SW480 (cell line): ENCODE results near the gene SLC9A5.

ENCODE experiments used
- DNase-seq: peaks from one replicate; pipeline ENCODE4 v3.0.0-alpha.2; 2016; ENCODE audit warnings: low spot score

SLC9A5 gene

GRCh38 chr16:67213197-67214019, 35.4 kb upstream of the SLC9A5 start:
- DNase-seq: no peak

GRCh38 chr16:67215706-67216105, 33.1 kb upstream of the SLC9A5 start:
- no peak for DNase-seq

- no peak for DNase-seq
Measured at GRCh38 chr16:67216612-67217490, 31.9 kb upstream of the SLC9A5 start.

GRCh38 chr16:67223992-67224391, 24.8 kb upstream of the SLC9A5 start:
- DNase-seq: no peak

- DNase-seq: no peak
Measured at GRCh38 chr16:67226295-67226803, 22.4 kb upstream of the SLC9A5 start.

GRCh38 chr16:67226804-67227566, 21.8 kb upstream of the SLC9A5 start, which contains the start of gene TMEM208:
TSS of gene TMEM208 (plus strand) at chr16:67227130. CDS start at chr16:67227219, 89 bp downstream.
- peak; percentile 94 for DNase-seq

GRCh38 chr16:67227567-67227921, 21.2 kb upstream of the SLC9A5 start:
- no peak for DNase-seq

GRCh38 chr16:67228034-67228785, 20.6 kb upstream of the SLC9A5 start:
- DNase-seq: no peak

GRCh38 chr16:67228905-67229304, 19.9 kb upstream of the SLC9A5 start:
- no peak for DNase-seq

- DNase-seq: no peak
Measured at GRCh38 chr16:67229906-67230808, 18.6 kb upstream of the SLC9A5 start.

- DNase-seq: no peak
Measured at GRCh38 chr16:67230809-67231660, 17.7 kb upstream of the SLC9A5 start.

- DNase-seq: no peak
Measured at GRCh38 chr16:67233596-67233995, 15.2 kb upstream of the SLC9A5 start.

GRCh38 chr16:67234180-67234597, 14.6 kb upstream of the SLC9A5 start:
- no peak for DNase-seq

GRCh38 chr16:67235816-67236562, 12.8 kb upstream of the SLC9A5 start:
- no peak for DNase-seq

GRCh38 chr16:67236563-67237395, 12.0 kb upstream of the SLC9A5 start:
- DNase-seq: peak; percentile 35

GRCh38 chr16:67237396-67238277, 11.1 kb upstream of the SLC9A5 start:
- no peak for DNase-seq

GRCh38 chr16:67238278-67238575, 10.6 kb upstream of the SLC9A5 start:
- DNase-seq: no peak
